ENCODE measurements around the gene GLI3. TPM values are rescaled to one million over a fixed set of nuclear protein-coding genes. Genes with fewer than 3 reads are reported as not detected.

The GLI3 gene
- total and polyA plus RNA-seq, 2 of the 8 experiments (the other 6 are each of a cell fraction or from before 2014, with no cell fraction given), result 8.0 to 31.1 TPM

DNA sequence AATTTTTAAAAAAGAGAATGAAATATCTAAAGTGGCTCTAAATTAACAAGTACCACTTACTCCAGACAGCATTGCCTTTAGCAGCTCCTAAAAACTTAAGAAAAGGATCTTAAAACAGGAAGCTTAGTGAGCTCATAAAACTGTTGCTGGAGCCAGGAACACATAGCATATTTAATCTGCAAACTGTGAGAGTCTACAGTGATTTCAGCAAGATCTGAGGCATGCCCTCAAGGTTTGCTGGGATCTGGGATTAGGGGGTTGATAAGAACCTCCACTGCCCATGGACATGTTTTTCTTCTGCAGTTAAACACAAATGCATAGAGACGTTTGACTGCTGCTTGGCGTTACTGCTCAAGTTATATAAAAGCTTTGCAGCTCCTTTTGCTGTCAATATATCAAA is 3.8 kb downstream of the GLI3 start:
- no peak overlapping the region for H3K27ac ChIP-seq (ENCODE audit: low read depth, low read length)
- DNase-seq (ENCODE audit: low read depth in 1 of 2, low spot score in 2 of 2) (no peak), FAIRE-seq (no peak)
- no peak overlapping the region for H3K23ac ChIP-seq (ENCODE audit: insufficient read length)
- H2AFZ ChIP-seq (ENCODE audit: low read length), result no peak overlapping the region
- no peaks in the 10 kb centered on the region for H3K9me3 ChIP-seq (ENCODE audit: insufficient read depth in 2 of 2, low read depth in 1 of 2, low read length in 1 of 2)
- H3K79me1 ChIP-seq (ENCODE audit: low read depth, low read length), result no peaks in the 10 kb centered on the region; the same call in 1 of the 2 replicates
- WGBS, 2 experiments (ENCODE audit: extremely low coverage in 1 of 2, insufficient coverage in 1 of 2, insufficient read length in 1 of 2, insufficient replicate concordance in 2 of 2, low coverage in 1 of 2, low lambda C conversion rate in 2 of 2, missing lambda C conversion rate in 1 of 2), result 45% methylated on average over 2 of the region's 2 CpGs; no CpG with 5 or more reads in 1 of the 2 experiments
- no peak overlapping the region for H3K9ac ChIP-seq (replicated peaks in 1 of 4; ENCODE audit: extremely low read depth in 1 of 4, low read depth in 3 of 4, low read length in 3 of 4)
- no peak overlapping the region for H4K91ac ChIP-seq (replicated peaks; ENCODE audit: insufficient read length, low read length)
- peaks cover 13% of the 10 kb centered on the region; the same call in 1 of the 2 replicates for H3K23me2 ChIP-seq (ENCODE audit: low read depth, low read length)
- no peak overlapping the region for H2BK20ac ChIP-seq (ENCODE audit: low read length)
- no peak overlapping the region for H2BK5ac ChIP-seq (ENCODE audit: low read depth, low read length)
- no peaks in the 10 kb centered on the region for H3K27me3 ChIP-seq (replicated peaks in 1 of 4; ENCODE audit: control insufficient read depth in 3 of 4, extremely low read depth in 1 of 4, insufficient read depth in 3 of 4, low read length in 3 of 4)
- peak overlapping the region; percentile 10 for H2BK120ac ChIP-seq (replicated peaks; ENCODE audit: low read depth, low read length)
- H3K4me1 ChIP-seq (replicated peaks in 1 of 4; ENCODE audit: control insufficient read depth in 3 of 4, insufficient read depth in 4 of 4, low read length in 3 of 4), result peaks cover 4 to 30% (median 16%) of the 10 kb centered on the region in 4 experiments; a peak in 6 of 7 replicates
- ChIA-PET POLR2A (ENCODE audit: partially characterized antibody) (interaction anchor here (0.7 to 3.6 kb wide), 3 partner anchors 9 to 11 kb away, joined by 3 to 18 read pairs (median 8); no protein-coding TSS in a partner anchor), CTCF (ENCODE audit: partially characterized antibody) (interaction anchor here (0.9 to 3.5 kb wide), 9 partner anchors 9 to 457 kb away, joined by 3 to 11 read pairs (median 3); no protein-coding TSS in a partner anchor)
- H3K14ac ChIP-seq (ENCODE audit: insufficient read length), result no peak overlapping the region
- H2BK12ac ChIP-seq (ENCODE audit: low read depth, low read length), result no peak overlapping the region
- H3K4ac ChIP-seq (replicated peaks; ENCODE audit: insufficient read length, low read depth, low read length), result peak overlapping the region; percentile 73
- H3K56ac ChIP-seq (replicated peaks; ENCODE audit: insufficient read length, low read depth, low read length), result no peak overlapping the region
- H3K36me3 ChIP-seq (ENCODE audit: control insufficient read depth in 2 of 4, insufficient read depth in 4 of 4, low read length in 3 of 4), result no peaks in the 10 kb centered on the region
- H3K4me3 ChIP-seq (ENCODE audit: extremely low read depth in 1 of 4, insufficient read depth in 2 of 4, low read depth in 3 of 4, low read length in 4 of 4), result no peak overlapping the region
- H4K5ac ChIP-seq (ENCODE audit: insufficient read length, low read depth, low read length), result no peak overlapping the region
- H3K4me2 ChIP-seq (ENCODE audit: insufficient read depth in 1 of 2, low read depth in 2 of 2, low read length in 2 of 2), result no peak overlapping the region
- H3K79me2 ChIP-seq (ENCODE audit: control insufficient read depth in 1 of 2, insufficient read depth in 2 of 2, low read length in 2 of 2), result peaks cover 0 to 61% of the 10 kb centered on the region in 2 experiments; a peak in 3 of 4 replicates
- peak overlapping the region; percentile 53; the same call in 1 of the 2 replicates for H3K18ac ChIP-seq (ENCODE audit: extremely low read depth, low read length)
- no peak overlapping the region for H2BK15ac ChIP-seq (ENCODE audit: low read length)
- H2AK5ac ChIP-seq (ENCODE audit: low read depth, low read length), result no peak overlapping the region
- no peak overlapping the region for H4K8ac ChIP-seq (ENCODE audit: extremely low read depth, insufficient read depth, low read length)
- peaks cover 0 to 2% of the 10 kb centered on the region in 2 experiments for H4K20me1 ChIP-seq (replicated peaks in 1 of 2; ENCODE audit: control insufficient read depth in 1 of 2, insufficient read depth in 2 of 2, low read length in 2 of 2)
- TF ChIP-seq MAX (IDR thresholded peaks at IDR 0.05) (no peak), CBX8 (IDR thresholded peaks at IDR 0.05; ENCODE audit: borderline replicate concordance, low read depth, low read length) (no peak), SAP30 (IDR thresholded peaks at IDR 0.05; ENCODE audit: insufficient read depth, insufficient replicate concordance, low read length) (no peak), RNF2 (IDR thresholded peaks at IDR 0.05; ENCODE audit: borderline replicate concordance, low read depth, low read length, missing control alignments, poor library complexity, severe bottlenecking) (no peak), SRF (IDR thresholded peaks at IDR 0.05; ENCODE audit: low read depth, low read length) (no peak), CHD2 (IDR thresholded peaks at IDR 0.05; ENCODE audit: low read length) (no peak), POU5F1 (IDR thresholded peaks at IDR 0.05; ENCODE audit: low read depth, low read length) (no peak), EGR1 (IDR thresholded peaks at IDR 0.05; ENCODE audit: borderline replicate concordance, low read depth, low read length) (no peak), SIN3A (conservative IDR thresholded peaks at IDR 0.05 in 1 of 2, IDR thresholded peaks at IDR 0.05 in 1 of 2; ENCODE audit: low read depth in 1 of 2, low read length in 2 of 2) (no peak)
- TF ChIP-seq, protein P1, sequence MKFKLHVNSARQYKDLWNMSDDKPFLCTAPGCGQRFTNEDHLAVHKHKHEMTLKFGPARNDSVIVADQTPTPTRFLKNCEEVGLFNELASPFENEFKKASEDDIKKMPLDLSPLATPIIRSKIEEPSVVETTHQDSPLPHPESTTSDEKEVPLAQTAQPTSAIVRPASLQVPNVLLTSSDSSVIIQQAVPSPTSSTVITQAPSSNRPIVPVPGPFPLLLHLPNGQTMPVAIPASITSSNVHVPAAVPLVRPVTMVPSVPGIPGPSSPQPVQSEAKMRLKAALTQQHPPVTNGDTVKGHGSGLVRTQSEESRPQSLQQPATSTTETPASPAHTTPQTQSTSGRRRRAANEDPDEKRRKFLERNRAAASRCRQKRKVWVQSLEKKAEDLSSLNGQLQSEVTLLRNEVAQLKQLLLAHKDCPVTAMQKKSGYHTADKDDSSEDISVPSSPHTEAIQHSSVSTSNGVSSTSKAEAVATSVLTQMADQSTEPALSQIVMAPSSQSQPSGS (IDR thresholded peaks at IDR 0.05; ENCODE audit: low read length), result no peak
